DLD1 (cell line): ENCODE results near the gene SLC25A30.
"Not testable (repeated sequence)": the region's sequence is repeated elsewhere in the genome, so short reads cannot be mapped to it uniquely, and the experiment has no call there.

Experiments used
- in situ Hi-C: cut with HindIII; loops from 2 replicates; pipeline ENCODE4 v1.10.0; 2017; ENCODE audit warnings: low sequenced_read_pairs

Gene SLC25A30

GRCh38 chr13:45370922-45371406, 47.2 kb downstream of the SLC25A30 start:
- in situ Hi-C loops, result no loop called here

- in situ Hi-C loops, result no loop called here
These were observed 49.1 kb downstream of the SLC25A30 start for GRCh38 chr13:45369116-45369515.

GRCh38 chr13:45368571-45368970, 49.6 kb downstream of the SLC25A30 start:
- in situ Hi-C loops, result no loop called here

GRCh38 chr13:45368005-45368404, 50.2 kb downstream of the SLC25A30 start:
- in situ Hi-C loops, result no loop called here

- in situ Hi-C loops, result no loop called here
These were observed 50.8 kb downstream of the SLC25A30 start for GRCh38 chr13:45367358-45367757.

GRCh38 chr13:45365558-45365885, 52.7 kb downstream of the SLC25A30 start:
- in situ Hi-C loops, result no loop called here

- in situ Hi-C loops, result no loop called here
These were observed 53.2 kb downstream of the SLC25A30 start for GRCh38 chr13:45364876-45365557.

- in situ Hi-C loops, result no loop called here
These were observed 55.2 kb downstream of the SLC25A30 start for GRCh38 chr13:45362939-45363338.

GRCh38 chr13:45361596-45362206, 56.5 kb downstream of the SLC25A30 start:
- in situ Hi-C loops, result no loop called here

GRCh38 chr13:45356966-45357672, 61.1 kb downstream of the SLC25A30 start:
- in situ Hi-C loops, result no loop called here

- in situ Hi-C loops, result no loop called here
These were observed 64.3 kb downstream of the SLC25A30 start for GRCh38 chr13:45353895-45354294.

- in situ Hi-C loops, result no loop called here
These were observed 66.1 kb downstream of the SLC25A30 start for GRCh38 chr13:45352031-45352430.

GRCh38 chr13:45350152-45350551, 68.0 kb downstream of the SLC25A30 start:
- in situ Hi-C loops, result no loop called here

- in situ Hi-C loops, result no loop called here
These were observed 68.7 kb downstream of the SLC25A30 start for GRCh38 chr13:45349438-45349837.

- in situ Hi-C loops, result not testable (repeated sequence)
These were observed 74.1 kb downstream of the SLC25A30 start for GRCh38 chr13:45344064-45344463.
